Fibroblast of upper back skin (primary cell): ENCODE measurements around the gene MAP2K5.

Source experiments
- DNase-seq: peaks from one replicate; pipeline ENCODE4 v3.0.0-alpha.2; 2013

The MAP2K5 gene

GRCh38 chr15:67828969-67829646 is 286.6 kb downstream of the MAP2K5 start:
- DNase-seq = no peak

- DNase-seq = no peak
These were observed 287.4 kb downstream of the MAP2K5 start for GRCh38 chr15:67829647-67830504.

- DNase-seq = no peak
These were observed 288.9 kb downstream of the MAP2K5 start for GRCh38 chr15:67831363-67831762.

- DNase-seq = no peak
These were observed 289.6 kb downstream of the MAP2K5 start for GRCh38 chr15:67832031-67832551.

- DNase-seq = no peak
These were observed 290.6 kb downstream of the MAP2K5 start for GRCh38 chr15:67832897-67833709.

- no peak for DNase-seq
These were observed 291.4 kb downstream of the MAP2K5 start for GRCh38 chr15:67833710-67834511.

- no peak for DNase-seq
These were observed 292.2 kb downstream of the MAP2K5 start for GRCh38 chr15:67834581-67835296.

GRCh38 chr15:67835297-67836133 is 293.0 kb downstream of the MAP2K5 start:
- DNase-seq = no peak

- no peak for DNase-seq
These were observed 293.6 kb downstream of the MAP2K5 start for GRCh38 chr15:67836134-67836455.

GRCh38 chr15:67836477-67836876 is 294.0 kb downstream of the MAP2K5 start:
- peak; percentile 39 for DNase-seq

- DNase-seq = no peak
These were observed 294.5 kb downstream of the MAP2K5 start for GRCh38 chr15:67836955-67837354.

- DNase-seq = peak; percentile 29
These were observed 296.4 kb downstream of the MAP2K5 start for GRCh38 chr15:67838789-67839332.

- DNase-seq = peak; percentile 41
These were observed 297.0 kb downstream of the MAP2K5 start for GRCh38 chr15:67839499-67839928.

- DNase-seq = peak; percentile 93
These were observed 297.6 kb downstream of the MAP2K5 start, which contains the start of gene RNU6-1 for GRCh38 chr15:67839929-67840748. Gene RNU6-1 (minus strand): TSS chr15:67840045.

- peak; percentile 36 for DNase-seq
These were observed 298.4 kb downstream of the MAP2K5 start for GRCh38 chr15:67840749-67841512.

- no peak for DNase-seq
These were observed 298.9 kb downstream of the MAP2K5 start for GRCh38 chr15:67841513-67841762.

GRCh38 chr15:67843092-67843501 is 300.6 kb downstream of the MAP2K5 start:
- DNase-seq = no peak

- DNase-seq = peak; percentile 66
These were observed 301.3 kb downstream of the MAP2K5 start for GRCh38 chr15:67843571-67844387.
